Measurements from ENCODE around the gene HTRA1. TPM values are rescaled to one million over a fixed set of nuclear protein-coding genes. Genes with fewer than 3 reads are reported as not detected.

HTRA1 gene
- total RNA-seq, 4 donors from 2014 or later: 71.0 to 113 (median 84.1) TPM

DNA sequence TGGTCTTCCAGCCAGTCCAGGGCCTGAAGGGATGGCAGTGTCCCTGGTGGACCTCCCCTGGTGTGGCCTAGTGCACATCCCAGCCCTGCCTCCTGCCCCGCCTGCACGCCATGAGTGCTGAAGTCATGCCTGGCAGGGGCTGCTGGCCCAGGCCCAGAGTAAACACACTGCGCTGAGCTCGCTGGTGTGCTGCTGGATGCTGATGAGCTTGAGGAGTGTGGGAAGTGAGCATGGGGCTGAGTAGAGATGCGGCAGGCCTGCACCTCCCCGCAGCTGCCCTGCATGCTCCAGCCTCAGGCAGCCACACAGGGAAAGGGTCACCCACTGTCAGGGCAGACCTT, 43.2 kb downstream of the HTRA1 start:
- peak; percentile 63 to 92 for DNase-seq (ENCODE audit: low spot score in 2 of 2)
- WGBS, 2 donors: 24 to 30% methylated on average over 5 to 6 of the region's 6 CpGs
- H3K4me3 ChIP-seq (ENCODE audit: low read depth, poor library complexity, severe bottlenecking): no peak overlapping the region
- TF ChIP-seq POLR2A (IDR thresholded peaks at IDR 0.05): no peak
- TF ChIP-seq, protein P1, sequence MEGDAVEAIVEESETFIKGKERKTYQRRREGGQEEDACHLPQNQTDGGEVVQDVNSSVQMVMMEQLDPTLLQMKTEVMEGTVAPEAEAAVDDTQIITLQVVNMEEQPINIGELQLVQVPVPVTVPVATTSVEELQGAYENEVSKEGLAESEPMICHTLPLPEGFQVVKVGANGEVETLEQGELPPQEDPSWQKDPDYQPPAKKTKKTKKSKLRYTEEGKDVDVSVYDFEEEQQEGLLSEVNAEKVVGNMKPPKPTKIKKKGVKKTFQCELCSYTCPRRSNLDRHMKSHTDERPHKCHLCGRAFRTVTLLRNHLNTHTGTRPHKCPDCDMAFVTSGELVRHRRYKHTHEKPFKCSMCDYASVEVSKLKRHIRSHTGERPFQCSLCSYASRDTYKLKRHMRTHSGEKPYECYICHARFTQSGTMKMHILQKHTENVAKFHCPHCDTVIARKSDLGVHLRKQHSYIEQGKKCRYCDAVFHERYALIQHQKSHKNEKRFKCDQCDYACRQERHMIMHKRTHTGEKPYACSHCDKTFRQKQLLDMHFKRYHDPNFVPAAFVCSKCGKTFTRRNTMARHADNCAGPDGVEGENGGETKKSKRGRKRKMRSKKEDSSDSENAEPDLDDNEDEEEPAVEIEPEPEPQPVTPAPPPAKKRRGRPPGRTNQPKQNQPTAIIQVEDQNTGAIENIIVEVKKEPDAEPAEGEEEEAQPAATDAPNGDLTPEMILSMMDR (IDR thresholded peaks at IDR 0.05): no peak
- intact Hi-C loops (cut with DNase I; ENCODE audit: low total_unique reads): no loop called here

DNA sequence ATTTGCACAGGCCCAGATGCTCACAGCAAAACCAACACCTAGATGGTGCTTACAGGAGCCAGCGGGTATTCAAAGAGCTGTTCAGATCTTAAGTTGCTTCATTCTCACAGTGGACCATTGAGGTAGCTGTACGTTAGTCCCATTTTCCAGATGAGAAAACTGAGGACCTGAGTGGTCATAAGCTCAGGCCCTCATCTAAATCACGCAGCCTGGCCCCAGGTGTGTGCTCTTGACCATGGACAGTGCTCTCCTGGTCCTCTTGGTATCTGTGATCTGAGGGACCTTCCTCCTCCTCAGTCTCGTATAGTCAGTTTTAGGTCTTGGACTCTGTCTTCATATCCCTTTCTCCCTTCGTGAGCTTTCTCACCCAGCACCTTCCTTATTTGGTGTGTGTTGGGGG, 43.7 kb downstream of the HTRA1 start:
- WGBS, 2 donors: 96 to 98% methylated on average over 5 of the region's 5 CpGs
- intact Hi-C loops (cut with DNase I; ENCODE audit: low total_unique reads): no loop called here
- no peak for DNase-seq (ENCODE audit: low spot score in 2 of 2)
- H3K4me3 ChIP-seq (ENCODE audit: low read depth, poor library complexity, severe bottlenecking): no peak overlapping the region
- TF ChIP-seq POLR2A (IDR thresholded peaks at IDR 0.05): no peak
- TF ChIP-seq, protein P1 (IDR thresholded peaks at IDR 0.05): no peak

DNA sequence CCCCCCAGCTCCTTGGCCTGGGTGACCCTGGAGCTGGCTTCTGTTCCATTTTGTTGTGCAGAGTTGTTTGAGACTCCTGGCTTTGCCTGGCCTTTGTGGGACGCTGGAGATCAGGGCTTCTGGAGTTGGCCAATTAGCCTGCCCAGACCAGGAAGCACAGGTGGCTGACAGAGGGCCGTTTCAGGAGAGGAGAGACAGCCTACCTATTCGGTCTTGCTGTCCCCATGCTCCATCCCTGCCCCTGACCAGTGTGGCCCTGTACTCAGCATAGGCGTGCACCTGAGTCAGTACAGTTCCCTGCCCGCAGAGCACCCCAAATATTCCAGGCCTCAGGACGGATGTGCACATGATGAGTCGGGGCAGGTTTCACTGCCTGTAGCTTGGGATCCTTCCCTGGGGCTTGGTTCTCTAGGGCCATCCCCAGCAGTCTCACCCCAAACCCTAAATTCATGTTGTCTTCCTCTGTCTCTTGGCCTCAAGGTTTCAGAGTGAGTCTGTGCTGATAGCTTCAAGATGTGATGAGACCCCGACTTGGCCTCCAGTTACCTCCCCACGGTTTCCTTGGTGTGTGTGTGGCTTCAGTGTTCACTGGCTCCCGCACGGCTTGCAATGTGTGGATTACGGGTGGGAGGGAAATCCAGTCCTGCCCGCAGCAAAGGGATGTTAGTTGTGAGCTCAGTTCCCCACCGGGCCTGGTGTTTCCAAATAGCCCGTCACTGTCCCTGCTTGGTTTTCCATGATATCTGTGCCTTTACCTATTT, 44.7 kb downstream of the HTRA1 start:
- WGBS, 2 donors: 88 to 95% methylated on average over 15 of the region's 15 CpGs
- intact Hi-C loops (cut with DNase I; ENCODE audit: low total_unique reads): no loop called here
- TF ChIP-seq, protein P1 (IDR thresholded peaks at IDR 0.05): no peak
- TF ChIP-seq POLR2A (IDR thresholded peaks at IDR 0.05): no peak

DNA sequence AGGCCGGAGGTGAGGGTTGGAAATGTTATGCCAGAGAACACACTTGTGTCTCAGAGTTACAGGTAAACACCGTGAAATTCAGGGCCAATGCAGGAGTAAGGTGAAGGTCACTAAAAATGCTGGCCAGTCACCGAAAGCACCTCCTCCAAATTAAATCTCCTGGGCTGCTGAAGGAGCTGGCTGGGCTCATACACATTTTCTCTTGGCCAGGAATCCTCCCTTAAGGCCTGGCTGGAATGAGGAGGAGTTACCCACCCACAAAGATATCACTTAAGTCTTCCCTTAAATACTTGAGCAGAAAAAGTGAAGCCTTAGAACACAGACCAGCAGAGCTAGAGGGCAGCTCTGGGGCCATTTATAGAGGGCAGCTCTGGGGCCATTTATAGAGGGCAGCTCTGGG, 46.3 kb downstream of the HTRA1 start:
- intact Hi-C loops (cut with DNase I; ENCODE audit: low total_unique reads): no loop called here
- TF ChIP-seq POLR2A (IDR thresholded peaks at IDR 0.05): no peak
- WGBS, 2 donors: 84 to 93% methylated on average over 3 of the region's 3 CpGs

More for the DNA sequence above, 44.7 kb downstream of the HTRA1 start:
- no peak for DNase-seq (ENCODE audit: low spot score in 2 of 2)
- no peak overlapping the region for H3K4me3 ChIP-seq (ENCODE audit: low read depth, poor library complexity, severe bottlenecking)

DNA sequence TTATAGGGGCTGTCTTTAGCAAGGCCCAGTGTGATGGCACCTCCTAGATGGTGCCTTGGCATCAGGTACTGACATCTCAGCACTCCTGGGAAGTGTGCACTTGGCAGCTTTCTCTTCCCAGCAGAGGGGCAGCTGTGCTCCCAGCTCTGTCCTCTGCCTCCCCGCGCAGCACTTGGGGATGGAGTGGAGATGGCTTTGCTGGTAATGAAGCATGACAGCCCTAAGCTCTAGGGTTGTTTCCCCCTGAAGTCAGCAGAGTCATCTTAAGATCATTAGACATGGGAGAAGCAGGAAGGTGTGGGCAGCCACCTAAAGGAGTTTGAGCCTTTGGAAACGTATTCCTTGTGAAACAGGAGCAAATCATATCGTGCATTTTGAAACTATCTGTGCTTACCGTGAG, 46.7 kb downstream of the HTRA1 start:
- DNase-seq (ENCODE audit: low spot score in 2 of 2): no peak
- 84 to 88% methylated on average over 5 of the region's 5 CpGs for WGBS, 2 donors
- TF ChIP-seq POLR2A (IDR thresholded peaks at IDR 0.05): no peak
- TF ChIP-seq, protein P1 (IDR thresholded peaks at IDR 0.05): no peak
- no peak overlapping the region for H3K4me3 ChIP-seq (ENCODE audit: low read depth, poor library complexity, severe bottlenecking)
- intact Hi-C loops (cut with DNase I; ENCODE audit: low total_unique reads): no loop called here

More for the DNA sequence above, 46.3 kb downstream of the HTRA1 start:
- no peak overlapping the region for H3K4me3 ChIP-seq (ENCODE audit: low read depth, poor library complexity, severe bottlenecking)
- DNase-seq (ENCODE audit: low spot score in 2 of 2): no peak

DNA sequence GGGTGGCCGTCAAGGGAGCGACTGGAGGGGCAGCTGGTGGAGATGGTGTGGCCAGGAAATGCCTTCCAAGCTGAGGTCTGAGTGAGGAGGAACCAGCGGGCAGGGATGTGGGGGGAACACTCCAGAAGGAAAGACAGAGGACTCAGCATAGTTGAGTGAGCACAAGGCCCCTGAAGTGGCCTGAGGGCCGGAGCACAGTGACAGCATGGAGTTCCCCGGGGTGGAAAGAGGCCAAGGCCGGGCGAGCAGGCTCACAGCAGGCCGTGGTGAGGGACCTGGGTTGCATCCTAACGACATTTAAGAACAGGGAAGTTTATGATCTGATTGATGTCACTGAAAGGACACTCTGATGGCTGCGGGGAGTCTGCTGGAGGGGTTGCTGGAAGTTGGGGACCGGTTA, 48.0 kb downstream of the HTRA1 start:
- 87 to 89% methylated on average over 11 of the region's 11 CpGs for WGBS, 2 donors
- H3K4me3 ChIP-seq (ENCODE audit: low read depth, poor library complexity, severe bottlenecking): no peak overlapping the region
- no peak for DNase-seq (ENCODE audit: low spot score in 2 of 2)
- intact Hi-C loops (cut with DNase I; ENCODE audit: low total_unique reads): no loop called here
- TF ChIP-seq, protein P1 (IDR thresholded peaks at IDR 0.05): no peak
- TF ChIP-seq POLR2A (IDR thresholded peaks at IDR 0.05): no peak

Measured in lower leg skin (tissue), 4 donors.